Activated CD4-positive, CD25-positive, alpha-beta regulatory T cell treated with anti-CD3 and anti-CD28 coated beads, Interleukin-2, amount 50 U/mL, for 24 hours (primary cell): Measurements from ENCODE around the gene MTG2.

ENCODE experiments used
- ATAC-seq, 2 donors: fragments of 150-1000 bp; cut with Tn5 transposase; one replicate each; pipeline ENCODE4 v1.10.0; 2021; ENCODE audit warnings: mild to moderate bottlenecking in 1 of 2, moderate library complexity in 1 of 2

MTG2 gene

DNA sequence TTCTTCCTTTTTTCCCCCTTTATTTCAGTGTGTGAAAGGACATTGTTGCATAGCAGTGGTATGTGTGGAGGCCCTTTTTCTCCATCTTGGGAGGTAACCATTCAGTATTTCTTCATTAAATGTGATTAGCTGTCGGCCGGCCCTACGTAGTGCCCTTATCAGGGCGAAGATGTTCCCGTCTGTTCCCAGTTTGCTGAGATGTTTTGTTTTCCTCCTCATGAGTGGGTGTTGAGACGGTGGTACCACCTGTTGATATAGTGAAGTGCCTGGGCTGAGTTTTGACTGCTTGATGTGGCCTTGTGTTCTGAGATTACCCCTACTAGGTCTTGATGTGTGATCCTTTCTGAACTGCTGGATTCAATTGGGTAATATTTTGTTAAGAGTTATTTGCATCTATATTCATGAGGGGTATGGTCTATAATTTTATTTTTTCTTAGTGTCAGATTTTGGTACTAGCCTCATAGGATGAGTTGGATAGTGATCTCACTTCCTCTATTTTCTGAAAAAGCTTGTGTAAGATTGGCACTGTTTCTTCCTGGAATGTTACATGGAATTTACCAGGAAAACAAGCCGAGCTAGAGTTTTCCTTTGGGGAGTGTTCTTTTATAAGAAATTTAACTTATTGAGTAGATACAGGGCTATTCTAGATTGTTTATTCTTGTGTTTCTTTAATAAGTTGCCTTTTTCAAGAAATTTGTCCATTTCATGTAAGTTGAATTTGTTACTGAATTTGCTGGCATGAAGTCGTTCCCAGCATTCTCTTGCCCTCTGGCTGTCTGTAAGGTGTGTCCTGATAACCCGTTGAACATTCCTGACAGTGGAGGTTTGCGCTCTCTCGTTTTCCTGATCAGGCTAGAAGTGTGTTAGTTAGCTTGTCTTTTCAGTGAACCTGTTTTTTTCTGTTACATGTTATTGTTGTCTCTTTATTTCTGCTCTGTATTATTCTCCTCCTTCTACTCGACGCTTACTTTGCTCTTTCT, 4.3 kb downstream of the MTG2 start:
- no peak for ATAC-seq

DNA sequence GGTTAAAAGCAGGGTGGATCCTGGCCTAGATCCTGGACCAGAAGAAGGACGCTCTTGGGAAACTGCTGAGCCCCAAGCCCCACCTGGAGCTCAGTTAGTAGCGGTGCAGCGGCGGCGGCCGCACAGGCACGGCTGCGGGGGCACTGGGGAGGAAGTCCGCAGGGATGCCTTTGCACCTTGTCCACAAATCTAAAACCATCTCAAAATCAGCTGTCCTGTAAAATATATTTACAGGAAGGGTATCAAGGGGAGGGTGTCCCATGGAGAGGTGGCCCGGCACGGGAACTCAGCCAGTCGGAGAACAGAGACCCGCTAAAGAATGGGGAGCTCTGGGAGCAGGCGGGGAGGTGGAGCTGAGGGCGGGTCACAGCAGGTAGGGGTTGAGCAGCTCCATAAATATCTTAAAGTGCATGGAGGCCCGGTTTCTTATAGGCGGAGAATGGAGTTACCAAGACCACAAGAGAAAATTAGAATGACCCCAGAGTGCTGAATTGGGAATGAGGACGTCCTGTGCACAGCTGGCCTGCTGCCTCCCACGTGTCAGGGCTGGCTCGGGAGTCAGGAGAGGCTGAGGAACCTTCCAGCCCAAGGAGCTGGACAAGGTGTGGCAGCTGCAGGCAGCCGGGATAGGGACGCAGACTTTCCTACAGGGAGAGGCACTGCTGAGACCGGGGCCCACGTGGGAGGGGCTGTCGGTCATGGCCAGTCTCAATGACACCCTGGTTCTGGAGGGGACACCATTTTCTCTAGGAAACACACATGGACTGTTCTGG, 8.0 kb downstream of the MTG2 start:
- ATAC-seq, result no peak

DNA sequence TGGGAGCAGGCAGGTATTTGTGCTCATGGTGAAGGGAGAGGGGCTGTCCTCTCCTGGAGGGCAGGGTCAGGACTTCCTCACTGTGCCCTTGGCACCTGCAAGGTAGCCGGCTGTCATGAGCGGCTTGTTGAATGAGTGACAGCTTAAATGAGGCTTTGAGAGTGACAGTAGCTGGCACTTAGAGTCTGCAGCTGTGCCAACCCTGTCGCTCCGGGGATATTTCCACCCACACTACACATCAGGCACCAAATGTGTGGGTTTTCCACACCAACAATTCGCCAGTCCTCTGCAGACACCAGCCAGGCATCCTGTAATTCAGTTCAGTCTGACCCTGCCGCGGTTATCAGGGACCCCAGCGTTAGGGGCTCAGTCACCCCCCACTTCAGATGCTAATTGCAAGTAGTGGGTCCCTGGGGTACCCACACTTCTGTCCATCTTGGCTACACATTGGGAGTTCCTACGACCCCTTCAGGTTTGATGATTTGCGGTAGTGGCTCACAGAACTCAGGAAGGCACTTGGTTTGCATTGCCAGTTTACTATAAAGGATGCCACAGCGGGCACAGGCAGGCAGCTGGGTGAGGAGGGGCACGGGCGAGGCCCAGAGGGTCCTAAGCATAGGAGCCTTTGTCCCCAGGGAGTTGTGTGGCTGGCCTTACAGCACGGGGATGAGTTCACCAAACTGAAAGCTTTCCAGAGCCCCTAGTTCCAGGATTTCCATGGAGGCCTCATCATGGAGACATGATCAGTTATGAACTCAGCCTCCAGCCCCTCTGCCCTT, 9.1 kb downstream of the MTG2 start:
- ATAC-seq, result no peak

DNA sequence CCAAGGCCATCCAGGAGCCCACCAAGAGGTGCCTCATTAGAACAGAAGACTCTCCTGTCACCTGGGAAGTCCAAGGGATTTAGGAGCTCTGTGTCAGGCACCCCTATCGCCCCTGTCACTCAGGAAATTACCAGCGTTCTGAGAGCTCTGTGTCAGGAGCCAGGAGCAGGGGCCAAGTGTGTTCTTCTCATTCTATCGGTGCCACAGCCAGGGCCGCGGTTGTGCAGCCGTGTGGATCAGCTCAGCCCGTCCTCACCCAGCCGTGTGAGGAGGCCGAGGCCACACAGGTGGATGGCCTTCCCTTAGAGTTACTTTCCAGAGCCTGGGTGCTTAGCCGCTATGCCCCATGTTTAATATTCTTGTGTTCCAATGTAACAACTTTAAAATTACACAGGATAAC, 9.8 kb downstream of the MTG2 start:
- ATAC-seq, result no peak

DNA sequence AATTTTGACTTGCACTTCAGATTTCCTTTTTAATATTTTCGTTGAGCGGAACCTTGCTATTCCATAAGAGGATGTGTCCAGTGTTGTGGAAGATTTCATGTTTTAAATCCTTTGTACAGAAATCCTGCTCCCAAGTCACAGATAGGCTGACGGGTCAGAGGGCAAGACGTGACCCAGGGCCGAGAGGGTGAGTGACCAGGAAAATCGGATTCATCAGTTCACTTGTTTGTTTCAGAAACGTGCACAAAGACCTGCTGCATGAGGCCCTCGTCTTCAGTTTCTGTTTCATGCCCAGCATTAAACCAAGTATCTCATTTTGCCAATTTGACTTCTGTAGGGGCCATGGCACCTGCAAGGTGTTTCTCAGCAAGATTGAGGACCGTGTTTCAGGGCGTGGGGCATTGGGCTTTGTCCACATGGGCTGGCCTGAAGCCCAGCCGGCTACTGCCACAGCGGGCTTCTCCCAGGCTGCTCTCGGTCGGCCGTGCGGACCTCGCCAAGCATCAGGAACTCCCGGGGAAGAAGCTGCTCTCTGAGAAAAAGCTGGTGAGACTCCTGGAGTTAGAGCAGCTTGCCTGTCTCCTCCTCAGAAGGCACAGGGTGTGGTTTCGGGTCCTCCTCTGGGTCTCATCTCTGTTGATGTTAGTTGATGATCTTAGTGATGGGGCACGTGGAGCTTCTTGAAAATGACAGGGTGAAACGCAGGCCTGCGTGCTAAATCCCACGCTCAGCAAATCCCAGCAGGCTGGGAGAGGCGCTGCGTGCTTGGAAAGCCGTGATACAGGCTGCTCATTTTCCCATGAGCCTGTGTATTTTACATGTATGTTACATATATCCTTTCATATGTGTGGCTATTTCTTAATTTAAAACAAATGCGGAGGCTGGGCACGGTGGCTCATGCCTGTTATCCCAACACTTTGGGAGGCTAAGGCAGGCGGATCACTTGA, 10.5 kb downstream of the MTG2 start:
- ATAC-seq, result no peak

DNA sequence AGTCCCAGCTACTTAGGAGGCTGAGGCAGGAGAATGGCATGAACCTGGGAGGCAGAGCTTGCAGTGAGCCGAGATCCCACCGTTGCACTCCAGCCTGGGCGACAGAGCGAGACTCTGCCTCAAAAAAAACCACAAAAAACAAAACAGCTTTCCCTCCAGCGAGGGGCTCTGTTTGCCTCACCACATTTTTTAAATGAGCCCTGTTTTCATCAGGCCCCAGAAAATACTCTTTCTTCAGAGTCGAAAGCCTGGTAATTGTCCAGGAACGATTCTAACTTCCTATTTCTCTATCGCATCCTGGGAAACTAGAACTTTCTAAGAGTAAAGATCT, 12.2 kb downstream of the MTG2 start:
- no peak for ATAC-seq

DNA sequence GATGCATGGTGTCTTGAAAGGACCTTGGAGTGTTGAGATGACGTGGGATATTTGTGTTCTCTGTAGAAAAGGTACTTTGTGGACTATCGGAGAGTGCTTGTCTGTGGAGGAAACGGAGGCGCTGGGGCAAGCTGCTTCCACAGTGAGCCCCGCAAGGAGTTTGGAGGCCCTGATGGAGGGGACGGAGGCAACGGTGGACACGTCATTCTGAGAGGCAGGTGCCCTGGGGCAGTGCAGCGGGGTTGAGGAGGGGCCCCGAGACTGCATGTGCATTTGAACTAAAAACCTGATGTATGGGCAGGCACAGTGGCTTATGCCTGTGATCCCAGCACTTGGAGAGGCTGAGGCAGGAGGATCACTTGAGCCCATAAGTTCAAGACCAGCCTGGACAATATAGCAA, 12.9 kb downstream of the MTG2 start:
- ATAC-seq, result no peak

DNA sequence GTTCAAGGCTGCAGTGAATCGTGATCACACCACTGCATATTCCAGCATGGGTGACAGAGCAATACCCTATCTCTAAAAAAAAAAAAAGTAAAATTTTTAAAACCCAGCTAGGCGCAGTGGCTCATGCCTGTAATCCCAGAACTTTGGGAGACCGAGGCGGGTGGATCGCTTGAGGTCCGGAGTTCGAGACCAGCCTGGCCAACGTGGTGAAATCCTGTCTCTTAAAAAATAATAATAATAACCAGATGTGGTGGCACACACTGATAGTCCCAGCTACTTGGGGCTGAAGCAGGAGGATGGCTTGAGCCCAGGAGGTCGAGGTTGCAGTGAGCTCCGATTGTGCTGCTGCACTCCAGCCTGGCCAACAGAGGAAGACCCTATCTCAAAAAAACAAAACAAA, 13.5 kb downstream of the MTG2 start:
- ATAC-seq, result no peak

DNA sequence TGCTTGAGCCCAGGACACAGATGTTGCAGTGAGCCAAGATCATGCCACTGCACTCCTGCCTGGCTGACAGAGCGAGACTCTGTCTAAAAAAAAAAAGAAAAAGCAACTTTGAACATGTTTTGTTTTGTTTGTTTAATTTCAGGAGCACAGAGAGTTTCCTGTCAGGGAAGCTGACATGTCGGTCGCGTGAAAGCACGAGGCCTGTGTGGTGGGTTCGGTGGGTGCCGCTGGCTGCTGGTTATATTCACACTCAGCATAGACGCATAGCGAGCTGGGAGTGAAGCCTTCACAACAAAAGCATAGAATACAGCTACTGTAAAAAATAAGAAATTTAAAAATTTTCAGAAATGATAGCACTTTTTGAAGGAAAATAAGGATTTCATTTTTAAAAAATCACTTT, 14.5 kb downstream of the MTG2 start:
- ATAC-seq, result no peak

DNA sequence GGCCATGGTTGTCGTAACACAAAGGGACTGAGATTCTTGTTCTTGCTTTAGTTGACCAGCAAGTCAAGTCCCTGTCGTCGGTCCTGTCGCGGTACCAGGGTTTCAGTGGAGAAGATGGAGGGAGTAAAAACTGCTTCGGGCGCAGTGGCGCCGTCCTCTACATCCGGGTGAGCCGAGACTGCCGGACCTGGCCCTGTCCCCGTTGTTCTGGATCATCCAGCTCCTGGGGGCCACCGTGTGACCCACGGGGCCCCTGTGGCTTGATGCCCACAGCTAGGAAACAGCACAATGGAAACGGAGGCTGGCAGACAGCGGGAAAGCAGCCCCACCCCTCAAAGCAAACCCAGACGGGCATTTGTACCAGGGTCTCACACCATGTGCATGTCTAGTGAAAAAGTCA, 15.0 kb downstream of the MTG2 start:
- ATAC-seq, result no peak

DNA sequence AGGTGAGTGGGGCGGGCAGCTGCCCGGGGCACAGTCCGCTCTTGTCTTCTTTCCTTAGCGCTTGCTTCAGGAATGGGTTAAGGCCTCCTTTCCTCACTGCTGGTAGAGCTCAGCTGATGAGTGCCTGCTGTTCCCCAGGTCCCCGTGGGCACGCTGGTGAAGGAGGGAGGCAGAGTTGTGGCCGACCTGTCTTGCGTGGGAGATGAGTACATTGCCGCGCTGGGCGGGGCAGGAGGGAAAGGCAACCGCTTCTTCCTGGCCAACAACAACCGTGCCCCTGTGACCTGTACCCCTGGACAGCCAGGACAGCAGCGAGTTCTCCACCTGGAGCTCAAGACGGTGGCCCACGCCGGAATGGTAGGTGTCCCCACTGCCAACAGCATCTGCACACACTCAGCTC, 15.7 kb downstream of the MTG2 start:
- ATAC-seq, result no peak

DNA sequence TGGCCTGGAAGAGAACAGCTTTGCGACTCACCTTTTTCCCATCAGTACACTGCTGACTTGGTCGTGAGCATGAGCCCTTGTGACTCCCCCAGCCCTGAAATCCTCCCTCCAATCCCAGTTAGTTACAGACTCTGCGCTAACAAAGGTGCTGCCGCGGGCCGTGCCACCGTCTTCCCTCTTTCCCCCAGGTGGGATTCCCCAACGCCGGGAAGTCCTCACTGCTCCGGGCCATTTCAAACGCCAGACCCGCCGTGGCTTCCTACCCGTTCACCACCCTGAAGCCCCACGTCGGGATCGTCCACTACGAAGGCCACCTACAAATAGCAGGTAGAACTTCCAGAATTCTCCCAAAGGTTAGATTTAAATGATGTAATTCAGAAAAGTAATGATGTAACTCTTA, 16.1 kb downstream of the MTG2 start:
- no peak for ATAC-seq

DNA sequence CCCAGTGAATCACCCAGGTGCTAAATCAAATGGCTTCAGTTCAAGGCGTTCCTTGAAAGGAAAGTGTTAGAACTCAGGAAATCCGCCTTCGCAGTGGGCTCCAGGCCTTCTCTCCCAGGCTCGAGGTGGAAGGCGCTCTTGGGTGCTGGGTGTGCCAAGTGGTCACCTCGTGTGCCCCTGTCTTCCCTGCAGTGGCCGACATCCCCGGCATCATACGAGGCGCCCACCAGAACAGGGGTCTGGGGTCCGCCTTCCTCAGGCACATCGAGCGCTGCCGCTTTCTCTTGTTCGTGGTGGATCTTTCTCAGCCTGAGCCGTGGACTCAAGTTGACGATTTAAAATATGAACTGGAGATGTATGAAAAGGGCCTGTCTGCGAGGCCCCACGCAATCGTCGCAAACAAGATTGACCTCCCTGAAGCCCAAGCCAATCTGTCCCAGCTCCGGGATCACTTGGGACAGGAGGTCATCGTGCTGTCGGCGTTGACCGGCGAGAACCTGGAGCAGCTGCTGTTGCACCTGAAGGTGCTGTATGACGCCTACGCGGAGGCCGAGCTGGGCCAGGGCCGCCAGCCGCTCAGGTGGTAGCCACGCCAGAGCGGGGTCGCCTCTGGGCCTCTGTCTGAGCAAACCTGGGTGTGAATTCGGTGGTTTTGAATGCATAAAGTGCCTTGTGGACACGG, 17.8 kb downstream of the MTG2 start:
- ATAC-seq, result no peak

DNA sequence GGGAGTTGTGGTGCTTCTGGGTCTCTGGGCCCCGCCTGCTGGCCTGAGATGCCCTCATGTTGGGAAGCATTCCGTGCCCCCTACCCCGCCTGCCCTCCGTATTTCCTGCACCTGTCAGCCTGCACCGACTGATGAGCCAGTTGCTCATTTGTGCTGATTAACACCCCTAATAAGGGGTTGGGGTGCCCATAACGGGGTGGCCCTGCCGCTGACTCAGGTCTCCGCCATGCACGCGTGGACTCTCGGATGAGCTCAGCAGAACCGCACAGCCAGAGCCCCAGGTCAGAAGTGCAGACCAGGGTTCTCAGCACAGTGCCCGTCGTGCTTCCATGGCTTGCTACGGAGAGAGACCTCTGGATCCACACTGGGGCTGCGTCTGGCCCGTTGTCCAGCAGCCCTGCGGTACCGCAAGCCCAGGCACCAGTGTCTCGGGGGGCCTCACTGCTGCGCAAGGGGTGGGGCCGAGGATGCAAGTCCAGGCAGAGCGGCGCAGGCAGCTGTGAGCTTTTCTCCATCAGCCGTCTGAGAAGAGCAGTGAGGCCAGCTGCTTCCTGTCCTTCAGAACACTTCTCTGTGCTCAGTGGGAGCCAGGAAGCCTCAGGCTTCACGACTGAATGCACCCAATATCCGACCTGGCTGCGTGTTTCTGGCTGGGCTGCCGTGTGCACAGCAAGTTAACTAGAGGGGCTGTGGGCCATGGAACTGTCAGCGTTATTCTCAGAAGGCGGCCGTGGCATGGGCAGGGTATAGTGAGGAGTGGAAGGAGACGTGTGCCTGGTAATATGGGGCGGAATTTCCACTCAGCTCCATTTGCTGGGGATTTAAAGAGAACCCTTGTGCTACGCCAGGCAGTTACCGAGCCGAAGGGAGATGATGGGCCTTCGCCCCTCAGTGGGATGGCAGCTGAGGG, 18.6 kb downstream of the MTG2 start:
- no peak for ATAC-seq

DNA sequence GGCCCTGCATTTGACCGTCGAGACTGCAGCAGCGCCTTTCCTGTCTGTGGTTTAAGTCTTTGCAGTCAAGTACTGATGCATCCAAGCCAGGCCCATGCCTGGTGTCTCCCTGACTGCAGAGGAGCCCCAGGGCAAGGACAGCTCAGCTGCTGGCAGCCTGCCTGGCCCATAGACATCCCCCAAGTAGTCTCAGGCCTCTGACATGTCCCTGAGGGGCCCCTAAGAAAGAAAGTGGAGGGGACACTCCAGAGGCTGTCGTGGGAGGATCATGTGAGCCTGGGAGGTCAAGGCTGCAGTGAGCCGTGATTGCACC, 19.2 kb downstream of the MTG2 start:
- no peak for ATAC-seq

DNA sequence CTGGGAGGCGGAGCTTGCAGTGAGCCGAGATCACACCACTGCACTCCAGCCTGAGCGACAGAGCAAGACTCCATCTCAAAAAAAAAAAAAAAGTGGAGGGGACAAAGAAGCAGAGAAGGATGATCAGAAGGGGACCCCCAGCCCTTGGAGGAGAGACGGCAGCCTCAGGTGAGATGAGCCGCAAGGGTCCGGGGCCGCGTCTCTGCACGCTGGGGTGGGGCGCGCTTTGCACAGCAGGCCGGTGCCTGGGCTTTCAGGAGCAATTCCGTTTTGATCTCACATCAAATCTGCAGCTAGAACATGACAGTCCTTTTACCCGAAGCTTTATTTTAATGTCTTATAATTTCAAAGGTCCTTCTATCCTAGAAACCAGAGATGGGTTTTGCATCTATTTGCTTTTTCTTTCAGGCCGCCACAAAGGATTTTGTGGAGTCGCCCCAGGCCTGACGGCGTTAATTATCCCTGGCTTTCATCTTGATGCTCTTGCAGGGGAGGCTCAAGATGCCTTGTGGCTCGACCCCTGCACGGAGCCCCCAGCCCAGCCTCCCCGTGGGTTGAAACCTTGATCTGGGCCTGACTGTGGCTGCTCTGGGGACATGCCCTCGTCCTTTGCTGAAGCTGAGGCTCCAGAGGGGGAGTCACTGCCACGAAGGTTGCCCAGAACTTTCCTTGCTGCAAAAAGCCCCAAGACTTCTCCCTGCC, 20.0 kb downstream of the MTG2 start:
- no peak for ATAC-seq

DNA sequence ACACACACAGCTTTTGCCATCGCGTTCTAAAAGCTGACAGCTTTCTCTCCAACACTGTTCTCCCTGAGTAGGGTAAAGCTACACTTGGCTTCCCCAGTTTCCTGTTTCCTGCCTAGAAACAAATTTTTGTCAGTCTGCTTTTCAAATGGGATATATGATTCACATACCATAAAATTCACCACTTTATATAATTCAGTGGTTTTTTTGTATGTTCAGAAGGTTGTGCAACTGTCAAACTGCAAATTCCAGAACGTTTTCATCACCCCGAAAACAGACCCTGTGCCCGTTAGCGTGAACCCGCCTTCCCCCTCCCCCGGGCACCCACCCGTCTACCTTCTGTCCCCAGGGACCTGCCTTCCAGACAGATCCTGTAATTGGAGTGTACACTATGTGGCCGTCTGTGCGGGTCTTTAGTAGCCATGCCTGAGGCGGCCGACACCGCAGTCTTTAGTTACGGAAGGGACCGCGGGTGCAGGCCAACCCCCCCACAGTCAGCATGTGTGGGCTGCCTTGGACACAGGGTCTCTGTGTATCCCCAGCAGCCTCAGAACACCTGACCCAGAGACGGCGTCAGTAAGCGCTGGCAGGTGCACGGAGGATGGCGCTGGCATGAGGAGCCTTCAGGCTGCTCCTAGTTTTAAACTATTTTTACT, 20.7 kb downstream of the MTG2 start:
- ATAC-seq, result no peak

DNA sequence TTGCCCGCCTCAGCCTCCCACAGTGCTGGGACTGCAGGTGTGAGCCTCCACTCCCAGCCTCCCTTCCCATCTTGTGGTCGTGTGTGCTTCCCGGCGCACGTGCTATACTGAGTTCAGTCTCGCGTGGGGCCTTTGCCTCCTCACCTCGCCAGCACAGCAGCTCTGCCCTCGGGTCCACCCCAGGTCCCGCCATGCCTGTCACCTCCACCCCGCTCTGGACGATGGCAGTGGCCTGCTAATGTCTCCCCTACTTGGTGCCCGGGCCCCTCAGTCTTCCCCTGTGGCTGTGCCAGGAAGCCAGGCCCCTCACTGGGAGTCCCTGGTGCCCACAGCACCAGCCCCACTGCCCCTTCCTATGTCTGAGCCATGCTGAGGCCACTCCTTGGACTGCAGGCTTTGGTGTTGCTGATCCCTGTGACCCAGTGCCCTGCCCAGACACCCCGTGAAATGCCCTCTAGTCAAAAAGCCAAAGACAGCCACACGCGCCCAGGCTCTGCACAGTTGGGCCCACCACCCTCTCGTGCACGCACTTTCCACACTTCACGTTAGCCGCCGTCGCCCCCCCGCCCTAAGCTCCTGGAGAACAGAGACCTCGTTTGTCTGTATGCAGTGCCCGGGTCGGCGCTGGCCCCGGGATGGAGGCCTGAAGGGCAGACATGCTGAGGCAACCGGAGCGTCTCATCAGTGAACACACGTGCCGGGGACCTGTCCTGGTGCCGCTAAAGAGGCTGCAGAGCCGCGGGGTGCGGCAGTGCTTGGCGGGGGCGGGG, 23.0 kb downstream of the MTG2 start:
- no peak for ATAC-seq

DNA sequence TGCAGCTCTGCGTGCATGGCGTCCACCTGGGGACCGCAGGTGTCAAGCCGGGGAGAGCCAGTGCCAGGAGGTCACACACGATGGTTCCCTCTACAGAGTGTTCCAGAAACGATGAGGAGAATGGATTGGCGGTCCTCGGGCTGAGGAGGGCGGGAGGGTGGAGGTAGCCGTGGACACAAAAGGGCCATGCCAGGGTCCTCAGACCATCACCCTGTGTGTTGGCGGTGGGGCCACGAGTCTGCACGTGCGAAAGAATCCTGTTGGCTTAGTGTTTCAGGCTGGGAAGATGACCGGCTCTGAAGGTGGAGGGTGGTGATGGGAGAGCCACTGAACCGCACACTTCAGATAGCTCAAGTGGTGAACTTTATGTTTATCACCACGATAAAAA, 23.6 kb downstream of the MTG2 start:
- ATAC-seq, result no peak
